ENCODE measurements around the gene SEZ6.

SEZ6 gene

DNA sequence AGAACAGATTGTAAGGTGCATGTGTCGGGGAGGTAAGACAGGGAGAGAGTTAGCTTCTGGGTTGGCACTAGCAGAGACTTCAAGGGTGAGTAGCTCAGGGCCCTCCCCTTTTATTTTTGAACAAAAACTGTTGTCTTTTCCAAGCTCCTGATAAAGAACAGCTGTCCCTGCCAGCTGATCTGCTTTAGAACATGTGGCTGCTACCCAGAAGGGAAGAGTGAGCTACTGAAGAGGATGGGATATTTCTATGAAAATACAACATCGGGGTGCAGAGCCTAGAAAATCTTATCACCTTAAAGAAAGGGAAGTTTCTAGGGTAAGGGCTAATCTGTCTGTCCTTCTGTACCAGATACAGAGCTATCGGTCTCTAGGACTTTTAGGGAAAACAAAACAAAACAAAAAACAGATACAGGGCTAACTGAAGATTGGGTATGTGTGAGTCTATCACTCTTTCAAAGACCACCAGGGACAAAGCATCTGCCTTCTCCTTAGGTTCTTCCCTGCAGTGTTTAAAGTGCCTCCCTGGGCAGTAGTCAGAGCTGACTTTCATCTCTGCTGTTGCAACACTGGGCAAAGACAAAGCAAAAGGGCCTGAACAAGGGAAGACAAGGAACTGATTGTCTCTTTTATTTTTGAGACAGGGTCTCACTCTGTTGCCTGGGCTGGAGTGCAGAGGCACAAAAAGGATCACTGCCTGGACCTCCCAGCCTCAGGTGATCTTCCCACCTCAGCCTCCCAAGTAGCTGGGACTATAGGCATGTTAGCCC is 97.9 kb downstream of the SEZ6 start:
- no peak for DNase-seq

DNA sequence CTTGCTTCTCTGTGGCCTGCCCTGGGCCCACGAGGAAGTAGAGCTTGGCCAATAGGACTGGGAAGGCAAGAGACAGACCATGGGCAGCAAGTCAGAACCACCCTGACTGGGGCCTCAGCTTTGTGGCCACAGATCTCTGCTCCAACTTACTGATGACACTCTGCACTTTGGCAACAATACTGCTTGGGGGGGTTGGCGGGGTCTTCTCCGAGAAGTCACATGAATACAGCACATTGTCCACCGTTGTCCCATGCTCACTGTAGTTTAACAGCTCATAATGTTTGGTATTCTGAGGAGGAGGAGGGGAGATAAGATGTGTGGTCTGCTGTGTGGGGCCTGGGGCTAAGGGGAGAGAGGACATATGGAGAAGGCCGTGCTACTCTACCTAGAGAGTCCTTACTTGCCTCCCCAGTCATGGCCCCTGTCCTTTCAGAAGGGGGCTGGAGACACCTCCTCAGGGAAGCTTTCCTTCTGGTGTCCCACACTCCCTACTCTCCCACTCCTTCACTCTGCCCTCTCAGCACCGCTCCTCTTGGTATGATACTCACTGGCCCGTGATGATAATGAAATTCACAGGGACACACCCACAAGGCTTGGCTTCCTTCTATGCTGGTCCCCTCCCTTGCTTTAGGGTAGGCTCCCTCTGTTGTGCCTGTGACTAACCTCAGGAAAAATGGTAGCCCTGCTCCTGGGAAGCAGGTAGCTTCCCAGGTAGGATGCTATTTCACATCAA is 99.0 kb downstream of the SEZ6 start:
- peak in 2 of 58 donors; percentile 18 to 70 for DNase-seq

DNA sequence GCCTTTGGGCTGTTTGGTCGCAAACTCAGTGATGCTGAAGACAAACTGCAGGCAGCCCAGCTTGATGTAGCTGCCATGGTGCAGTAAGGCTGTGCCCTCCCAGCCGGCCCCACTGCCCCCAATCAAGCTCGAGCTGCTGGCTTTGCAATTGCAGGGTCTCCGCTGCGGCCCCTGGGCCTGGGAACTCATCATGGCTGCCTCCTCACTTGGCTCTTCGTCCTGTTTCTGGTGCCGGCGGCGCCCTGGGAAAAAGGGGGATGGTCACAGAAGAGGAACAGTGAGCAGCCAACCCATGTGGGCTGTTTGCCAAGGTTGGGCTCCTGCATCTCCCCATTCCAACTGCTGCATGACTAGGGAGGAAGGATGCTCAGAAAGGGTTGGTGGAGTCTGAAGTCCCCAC is 99.6 kb downstream of the SEZ6 start:
- peak in 5 of 58 donors; percentile 1 to 70 (median 19) for DNase-seq

Data from anterior cingulate cortex (tissue), 58 donors.